Duodenal mucosa (tissue), 2 donors: Measurements from ENCODE around the gene A2M.
"Not testable (repeated sequence)": the region's sequence is repeated elsewhere in the genome, so short reads cannot be mapped to it uniquely, and the experiment has no call there.

Experiments used
- H3K27ac ChIP-seq: one replicate; pipeline ENCODE4 v1.7.0; 2013; ENCODE audit warnings: low read depth, low read length
- H3K27me3 ChIP-seq, 2 donors: one replicate each; pipeline ENCODE4 v1.7.0; 2013; ENCODE audit warnings: low read length in 2 of 2, control low read depth in 1 of 2; ENCODE audit not compliant: insufficient read depth in 2 of 2, control insufficient read depth in 1 of 2
- H3K36me3 ChIP-seq, 2 donors: one replicate each; pipeline ENCODE4 v1.7.0; 2013; ENCODE audit warnings: low read length in 2 of 2, control low read depth in 1 of 2; ENCODE audit not compliant: insufficient read depth in 2 of 2, control insufficient read depth in 1 of 2
- H3K4me1 ChIP-seq, 2 donors: one replicate each; pipeline ENCODE4 v1.7.0; 2013; ENCODE audit warnings: low read length in 2 of 2, control low read depth in 1 of 2; ENCODE audit not compliant: insufficient read depth in 2 of 2, control insufficient read depth in 1 of 2
- H3K4me3 ChIP-seq, 2 donors: one replicate each; pipeline ENCODE4 v1.7.0; 2013; ENCODE audit warnings: low read length in 2 of 2, low read depth in 1 of 2
- H3K9ac ChIP-seq, 2 donors: one replicate each; pipeline ENCODE4 v1.7.0; 2013; ENCODE audit warnings: low read length in 2 of 2, low read depth in 1 of 2
- H3K9me3 ChIP-seq, 2 donors: one replicate each; pipeline ENCODE4 v1.7.0; 2013; ENCODE audit warnings: low read length in 2 of 2, control low read depth in 1 of 2; ENCODE audit not compliant: control insufficient read depth in 1 of 2

The A2M gene

DNA sequence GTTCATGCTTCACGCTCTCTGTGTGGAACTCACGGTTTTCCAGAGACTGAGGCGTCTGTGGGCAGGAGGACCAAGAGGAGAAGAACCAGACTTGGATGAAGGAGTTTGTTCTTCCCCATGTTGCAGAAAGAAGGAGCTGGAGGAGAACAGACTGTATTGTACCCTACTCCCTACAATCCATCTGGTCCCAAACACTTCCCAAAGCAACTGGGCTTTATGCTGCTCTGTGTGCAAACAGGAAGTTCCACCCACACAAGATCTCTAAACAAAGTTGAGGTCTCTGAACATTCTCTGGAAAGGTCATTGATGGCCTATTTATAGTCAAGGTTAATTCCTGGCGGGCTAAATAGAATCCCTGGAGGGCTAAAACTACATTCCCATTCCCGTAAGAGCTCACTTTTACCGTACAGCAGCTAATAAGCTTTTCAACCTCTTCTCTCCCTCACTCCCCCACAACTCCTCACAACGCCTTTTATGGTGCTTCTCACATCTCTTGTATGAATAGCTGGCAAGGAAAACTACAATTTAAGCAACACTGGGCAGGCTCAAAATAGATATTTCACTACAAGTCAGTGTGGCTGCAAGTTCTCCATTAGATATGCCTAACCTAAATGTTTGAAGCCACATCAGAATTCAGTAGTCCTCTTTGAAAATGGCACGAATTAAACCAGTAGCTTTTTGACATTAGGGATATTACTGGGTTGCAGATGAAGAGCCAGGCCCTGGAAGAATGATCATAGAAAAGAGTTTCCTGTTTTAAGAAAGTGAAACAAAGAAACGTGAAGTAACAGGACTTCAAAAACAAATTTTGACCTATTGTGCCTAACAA is at the start of gene A2M:
Gene A2M (minus strand): TSS at position 189 of the 829 bp plus-strand sequence. CDS start 70 bp downstream, at position 119.
- H3K9ac ChIP-seq = no peak within 1 kb of the TSS
- H3K36me3 ChIP-seq = peaks cover 0 to 3% of the 10 kb centered on the region in 2 donors
- H3K4me3 ChIP-seq = peak within 1 kb of the TSS; percentile 50 to 52
- H3K27ac ChIP-seq = peak within 1 kb of the TSS; percentile 39
- H3K9me3 ChIP-seq = no peaks in the 10 kb centered on the region
- H3K4me1 ChIP-seq = no peaks in the 10 kb centered on the region
- no peaks in the 10 kb centered on the region for H3K27me3 ChIP-seq

DNA sequence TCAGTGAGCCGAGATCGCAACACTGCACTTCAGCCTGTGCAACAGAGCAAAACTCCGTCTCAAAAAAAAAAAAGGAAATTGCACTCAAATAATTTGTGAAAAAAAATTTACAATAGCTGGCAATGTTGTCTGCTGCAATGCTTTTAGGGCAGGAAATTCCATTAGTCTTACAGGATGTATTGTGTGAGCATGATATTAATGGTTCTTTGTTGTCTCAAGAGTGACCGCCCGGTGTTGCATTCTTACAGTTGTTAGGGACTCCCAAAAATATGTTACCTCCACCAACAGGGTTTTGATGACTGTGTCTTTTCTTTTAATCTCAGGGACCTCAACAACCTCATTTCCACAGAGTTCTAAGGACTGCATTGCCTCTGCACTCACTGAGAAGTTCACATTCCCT is 47.7 kb upstream of the A2M start:
- Histone ChIP-seq H3K4me1 (no peaks in the 10 kb centered on the region), H3K4me3 (no peak overlapping the region), H3K9ac (no peak overlapping the region), H3K27me3 (no peaks in the 10 kb centered on the region), H3K9me3 (no peaks in the 10 kb centered on the region), H3K36me3 (no peaks in the 10 kb centered on the region), H3K27ac (no peak overlapping the region)

DNA sequence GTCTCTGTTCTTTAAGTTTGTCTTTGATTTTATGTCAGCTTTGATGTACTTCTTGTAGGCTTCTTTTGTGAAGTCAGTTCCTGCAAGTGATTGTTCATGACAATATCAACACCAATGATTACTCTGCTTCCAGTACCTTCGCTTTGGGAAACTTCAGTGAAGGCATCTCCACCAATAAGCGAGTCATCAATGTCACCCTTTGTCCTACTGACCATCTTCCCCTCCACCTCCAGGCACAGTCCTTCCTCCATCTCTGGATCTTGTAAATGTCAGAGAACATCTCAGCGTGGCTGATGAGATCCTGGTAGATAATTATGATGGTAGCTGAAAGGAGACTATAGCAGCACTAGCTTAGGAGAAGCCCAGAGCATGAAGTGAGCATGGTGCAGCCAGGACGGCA is 40.4 kb upstream of the A2M start:
- Histone ChIP-seq H3K9ac (no peak overlapping the region), H3K27ac (no peak overlapping the region), H3K36me3 (no peaks in the 10 kb centered on the region), H3K4me1 (no peaks in the 10 kb centered on the region), H3K27me3 (no peaks in the 10 kb centered on the region), H3K9me3 (no peaks in the 10 kb centered on the region), H3K4me3 (no peak overlapping the region)

DNA sequence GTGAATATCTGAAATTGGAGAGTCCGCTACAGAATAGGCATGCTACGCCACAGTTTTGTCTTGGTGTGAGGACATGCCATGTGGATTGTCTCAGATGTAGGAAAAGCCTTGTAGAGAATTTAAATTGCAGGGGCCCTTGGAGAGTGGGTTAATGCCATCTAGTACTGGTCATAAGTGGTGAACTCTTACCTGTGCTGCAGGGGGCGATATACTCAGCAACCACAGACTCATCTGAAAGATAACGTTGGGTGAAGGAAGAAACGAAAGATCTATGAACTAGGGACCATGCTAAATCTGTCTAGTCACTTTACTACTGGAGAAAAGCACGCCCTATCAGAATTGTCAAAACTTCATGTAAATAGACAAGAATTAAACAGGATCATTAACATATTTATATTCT is 33.7 kb upstream of the A2M start:
- H3K9me3 ChIP-seq = no peaks in the 10 kb centered on the region
- no peaks in the 10 kb centered on the region for H3K27me3 ChIP-seq
- H3K27ac ChIP-seq = no peak overlapping the region
- no peaks in the 10 kb centered on the region for H3K4me1 ChIP-seq
- no peaks in the 10 kb centered on the region for H3K36me3 ChIP-seq
- no peak overlapping the region for H3K9ac ChIP-seq
- H3K4me3 ChIP-seq = no peak overlapping the region

DNA sequence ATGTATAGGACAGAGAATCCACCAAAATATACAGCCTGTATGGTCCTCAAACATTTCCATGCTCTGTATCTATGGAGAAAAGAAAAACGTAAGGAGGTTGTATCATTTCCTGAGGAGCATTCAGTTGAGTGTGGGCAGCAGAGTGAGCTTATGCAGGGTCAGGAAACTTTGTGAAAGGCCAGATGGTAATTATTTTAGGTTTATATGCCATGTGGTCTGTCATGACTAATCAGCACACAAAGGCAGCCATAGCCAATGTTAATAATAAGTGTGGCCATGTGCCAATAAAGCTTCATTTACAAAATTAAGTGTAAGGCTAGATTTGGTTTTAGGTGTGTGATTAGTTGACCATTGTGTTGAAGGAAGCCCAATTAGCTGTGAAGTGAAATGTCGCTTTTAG is 33.2 kb upstream of the A2M start:
- no peak overlapping the region for H3K27ac ChIP-seq
- no peaks in the 10 kb centered on the region for H3K9me3 ChIP-seq
- H3K9ac ChIP-seq = no peak overlapping the region
- no peaks in the 10 kb centered on the region for H3K4me1 ChIP-seq
- no peaks in the 10 kb centered on the region for H3K27me3 ChIP-seq
- no peak overlapping the region for H3K4me3 ChIP-seq
- no peaks in the 10 kb centered on the region for H3K36me3 ChIP-seq

DNA sequence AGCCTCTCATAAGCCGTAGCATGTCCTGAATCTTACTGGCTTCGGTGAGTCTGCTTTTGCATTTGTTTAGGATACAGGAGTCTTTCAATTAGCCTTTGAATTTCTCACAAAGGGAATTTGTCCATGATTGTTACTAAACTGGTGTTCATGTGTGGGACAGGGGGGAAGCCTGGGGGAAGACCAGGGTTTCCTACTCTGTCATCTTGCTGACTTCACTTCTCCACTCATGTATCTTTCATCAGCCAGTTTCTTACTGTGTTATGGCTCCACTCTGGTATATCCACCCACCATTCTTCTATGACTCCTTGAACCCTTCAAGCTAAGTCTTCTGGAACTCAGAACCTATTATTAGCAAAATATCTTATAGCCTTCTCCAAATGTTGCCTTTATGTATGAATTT is 31.7 kb upstream of the A2M start:
- Histone ChIP-seq H3K9ac (no peak overlapping the region), H3K9me3 (no peaks in the 10 kb centered on the region), H3K27ac (no peak overlapping the region), H3K36me3 (no peaks in the 10 kb centered on the region), H3K4me3 (no peak overlapping the region), H3K27me3 (no peaks in the 10 kb centered on the region), H3K4me1 (no peaks in the 10 kb centered on the region)

DNA sequence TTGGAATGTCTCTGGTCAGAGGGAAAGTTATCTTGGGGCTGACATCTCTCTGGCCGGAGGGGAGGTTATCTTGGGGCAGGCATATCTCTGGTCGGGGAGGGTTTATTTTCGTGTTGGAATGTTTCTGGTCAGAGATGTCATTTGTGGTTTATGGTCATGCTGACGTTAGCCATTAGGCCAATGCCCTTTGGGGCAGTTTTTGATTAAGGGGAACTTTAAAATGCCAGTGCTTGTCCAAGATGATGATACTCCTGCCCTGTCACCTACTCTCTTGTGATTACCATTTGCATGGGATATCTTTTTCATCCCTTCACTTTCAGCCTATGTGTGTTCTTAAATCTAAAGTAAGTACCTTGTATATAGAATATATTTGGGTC is 29.0 kb upstream of the A2M start:
- Histone ChIP-seq H3K36me3 (no peaks in the 10 kb centered on the region), H3K4me1 (no peaks in the 10 kb centered on the region), H3K27ac (no peak overlapping the region)

DNA sequence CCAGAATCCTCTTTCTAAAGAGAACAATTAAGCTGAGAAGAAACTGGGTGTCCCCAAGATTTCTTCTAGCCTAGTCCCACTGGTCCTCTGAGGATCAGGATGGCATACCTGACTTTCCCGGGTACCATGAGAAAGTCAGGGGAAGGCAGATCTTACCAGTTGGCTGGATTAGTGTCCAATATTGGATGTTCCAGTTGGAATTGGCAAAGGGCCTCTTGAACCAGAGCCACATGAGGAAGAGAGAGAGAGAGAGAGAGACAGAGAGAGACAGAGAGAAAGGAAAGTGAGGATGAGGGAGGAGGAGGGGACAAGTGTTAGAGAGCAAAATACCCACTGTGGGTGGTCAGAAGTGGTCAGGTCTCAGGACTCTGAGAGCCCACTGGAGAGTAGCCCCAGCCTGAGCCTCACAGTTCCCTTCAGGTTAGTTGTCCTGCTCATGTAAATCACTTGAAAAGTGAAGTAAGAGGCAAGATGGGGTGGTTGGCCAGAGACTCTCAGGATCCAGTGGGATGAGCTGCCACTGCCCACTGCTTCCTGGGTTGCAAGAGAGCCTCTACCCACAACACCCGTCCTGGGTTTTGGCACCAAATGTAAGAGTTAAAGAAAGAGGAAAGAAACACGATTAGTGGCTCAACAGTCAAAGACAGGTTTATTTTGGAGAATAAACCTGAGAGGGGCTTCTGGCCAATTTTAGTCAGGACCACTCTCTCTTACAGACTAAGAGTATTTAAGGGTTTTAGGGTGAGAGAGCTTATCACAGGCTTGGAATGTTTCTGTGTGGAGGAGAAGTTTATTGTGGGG is 28.4 kb upstream of the A2M start:
- Histone ChIP-seq H3K36me3 (no peaks in the 10 kb centered on the region), H3K9me3 (no peaks in the 10 kb centered on the region), H3K27ac (no peak overlapping the region), H3K27me3 (no peaks in the 10 kb centered on the region), H3K9ac (no peak overlapping the region), H3K4me3 (no peak overlapping the region), H3K4me1 (no peaks in the 10 kb centered on the region)

More for the DNA sequence above, 29.0 kb upstream of the A2M start:
- Histone ChIP-seq H3K4me3 (no peak overlapping the region), H3K9ac (no peak overlapping the region), H3K9me3 (no peaks in the 10 kb centered on the region), H3K27me3 (no peaks in the 10 kb centered on the region)

DNA sequence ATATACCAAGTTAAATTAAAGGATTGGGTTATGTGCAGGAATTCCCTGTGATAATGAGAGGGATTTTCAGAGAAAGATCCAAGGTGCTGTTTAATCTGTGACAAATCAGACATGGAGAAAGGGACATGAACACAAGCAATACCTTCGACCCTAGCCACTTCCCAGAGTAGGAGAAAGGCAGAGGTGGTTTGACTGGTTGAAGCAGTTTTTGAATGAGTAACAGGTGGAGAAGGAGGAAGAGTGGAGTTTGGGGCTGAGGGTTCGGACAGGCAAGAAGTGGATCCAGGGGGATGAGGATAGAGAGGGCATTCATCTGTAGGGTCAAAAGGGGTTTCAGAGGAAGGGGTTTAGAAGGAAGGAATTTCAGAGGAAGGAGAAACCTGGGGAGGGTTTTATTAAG is 27.4 kb upstream of the A2M start:
- no peak overlapping the region for H3K27ac ChIP-seq
- no peak overlapping the region for H3K4me3 ChIP-seq
- no peak overlapping the region for H3K9ac ChIP-seq
- H3K4me1 ChIP-seq = no peaks in the 10 kb centered on the region
- no peaks in the 10 kb centered on the region for H3K36me3 ChIP-seq
- no peaks in the 10 kb centered on the region for H3K9me3 ChIP-seq
- H3K27me3 ChIP-seq = no peaks in the 10 kb centered on the region

DNA sequence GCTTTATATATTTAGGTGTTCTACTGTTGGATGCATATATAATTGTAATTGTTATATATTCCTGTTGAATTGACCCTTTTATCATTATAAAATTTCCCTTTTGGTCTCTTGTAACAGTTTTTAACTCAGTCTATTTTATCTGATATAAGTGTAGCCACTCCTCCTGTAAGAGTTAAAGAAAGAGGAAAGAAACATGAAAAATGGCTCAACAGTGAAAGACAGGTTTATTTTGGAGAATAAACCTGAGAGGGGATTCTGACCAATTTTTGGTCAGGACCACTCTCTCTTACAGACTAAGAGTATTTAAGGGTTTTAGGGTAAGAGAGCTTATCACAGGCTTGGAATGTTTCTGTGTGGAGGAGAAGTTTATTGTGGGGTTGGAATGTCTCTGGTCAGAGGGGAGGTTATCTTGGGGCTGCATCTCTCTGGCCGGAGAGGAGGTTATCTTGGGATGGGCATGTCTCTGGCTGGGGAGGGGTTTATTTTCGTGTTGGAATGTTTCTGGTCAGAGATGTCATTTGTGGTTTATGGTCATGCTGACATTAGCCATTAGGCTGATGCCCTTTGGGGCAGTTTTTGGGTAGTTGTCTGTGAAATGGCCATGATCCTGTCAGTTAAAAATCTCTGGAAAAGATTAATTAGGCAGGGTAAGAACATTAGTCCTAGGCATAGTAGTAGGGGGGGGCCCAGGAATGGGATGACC is 24.0 kb upstream of the A2M start:
- not testable (repeated sequence) for H3K9ac ChIP-seq, H3K36me3 ChIP-seq, H3K27ac ChIP-seq, H3K4me1 ChIP-seq, H3K27me3 ChIP-seq, H3K9me3 ChIP-seq, H3K4me3 ChIP-seq
